AG08396 (cell line): ENCODE data around the gene COL11A1.
"Not testable (repeated sequence)": the region's sequence is repeated elsewhere in the genome, so short reads cannot be mapped to it uniquely, and the experiment has no call there.

ENCODE experiments used
- DNase-seq: peaks from one replicate; pipeline ENCODE4 v3.0.0; 2012; ENCODE audit warnings: low spot score, mixed read lengths

COL11A1 gene

GRCh38 chr1:103108376-103109150 lies at the start of gene COL11A1:
COL11A1 (minus strand) TSS chr1:103108522; CDS start chr1:103108178, 344 bp downstream.
- peak; percentile 4 for DNase-seq

DNA sequence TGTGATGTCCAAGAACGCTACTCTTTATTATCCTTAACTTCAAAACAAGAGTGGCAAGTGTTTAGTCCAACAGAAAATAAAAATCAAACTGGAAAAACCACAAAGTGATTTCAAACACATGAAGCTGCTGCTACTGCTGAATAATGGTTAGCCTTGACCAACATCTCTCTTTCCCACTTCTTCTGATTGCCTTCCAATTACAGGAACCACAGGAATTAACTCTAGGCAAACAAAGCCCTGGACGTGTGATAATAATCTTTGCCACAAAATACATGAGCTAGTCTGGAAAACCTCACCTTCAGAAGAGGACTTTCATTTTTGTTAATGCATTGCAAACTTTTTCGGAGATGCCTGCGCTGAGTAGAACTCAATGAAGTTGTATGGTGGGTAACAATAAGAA lies 48.6 kb upstream of the COL11A1 start:
- no peak for DNase-seq

DNA sequence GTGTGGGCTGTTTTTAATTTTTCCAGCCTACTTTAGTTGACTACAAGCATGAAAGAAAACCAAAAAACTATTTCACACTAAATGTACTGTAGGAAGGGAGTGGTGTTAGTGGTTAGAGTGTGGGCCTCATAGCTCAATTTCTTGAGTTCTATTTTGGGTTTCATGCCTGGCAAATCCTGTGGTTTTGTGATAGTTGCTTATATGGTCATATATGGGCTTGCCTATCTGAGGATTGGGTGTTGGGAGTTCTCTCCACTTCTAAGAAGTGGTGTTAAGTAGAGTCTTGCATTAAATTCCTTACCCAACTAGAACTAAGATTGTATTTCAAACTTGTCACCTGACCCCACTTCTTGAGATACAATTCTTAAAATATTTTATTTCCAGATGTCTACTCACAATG lies 37.8 kb upstream of the COL11A1 start:
- DNase-seq, result no peak

DNA sequence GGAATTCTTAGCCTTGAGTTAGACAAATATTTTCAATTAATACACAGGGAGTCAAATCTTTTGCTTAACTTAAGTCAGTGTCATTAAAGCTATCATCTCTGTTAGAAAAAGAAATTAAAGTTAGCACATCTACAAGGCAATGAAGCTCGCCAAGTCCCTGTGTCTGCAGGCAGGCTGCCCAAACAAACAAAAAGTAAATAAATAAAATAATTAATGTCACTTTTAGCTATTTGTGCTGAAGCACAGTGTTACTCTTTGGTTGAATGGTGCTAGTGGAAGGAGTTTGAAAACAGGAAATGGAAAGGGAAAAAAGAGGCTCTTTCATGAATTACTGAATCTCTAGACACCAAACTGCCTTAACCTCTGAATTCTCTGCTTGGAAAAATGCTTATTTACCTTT lies 37.1 kb upstream of the COL11A1 start:
- DNase-seq, result no peak

- no peak for DNase-seq
Measured at GRCh38 chr1:103144681-103145080, 36.4 kb upstream of the COL11A1 start.

DNA sequence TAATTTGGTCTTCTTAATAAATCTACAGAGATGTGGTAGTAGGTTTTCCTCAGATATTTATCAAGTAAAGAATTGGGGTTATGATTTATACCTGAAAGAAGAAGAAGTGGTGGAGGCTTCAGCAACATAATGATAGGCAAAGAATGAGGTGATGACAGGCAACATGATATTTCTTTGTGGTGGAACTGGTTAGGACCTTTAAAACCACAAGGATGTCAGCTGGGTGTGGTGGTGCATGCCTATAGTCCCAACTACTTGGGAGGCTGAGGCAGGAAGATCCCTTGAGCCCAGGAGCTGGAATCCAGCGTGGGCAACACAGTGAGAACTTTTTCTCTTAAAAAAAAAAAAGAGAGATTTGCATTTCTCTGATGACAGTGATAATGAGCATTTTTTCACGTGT lies 34.1 kb upstream of the COL11A1 start:
- DNase-seq, result no peak

DNA sequence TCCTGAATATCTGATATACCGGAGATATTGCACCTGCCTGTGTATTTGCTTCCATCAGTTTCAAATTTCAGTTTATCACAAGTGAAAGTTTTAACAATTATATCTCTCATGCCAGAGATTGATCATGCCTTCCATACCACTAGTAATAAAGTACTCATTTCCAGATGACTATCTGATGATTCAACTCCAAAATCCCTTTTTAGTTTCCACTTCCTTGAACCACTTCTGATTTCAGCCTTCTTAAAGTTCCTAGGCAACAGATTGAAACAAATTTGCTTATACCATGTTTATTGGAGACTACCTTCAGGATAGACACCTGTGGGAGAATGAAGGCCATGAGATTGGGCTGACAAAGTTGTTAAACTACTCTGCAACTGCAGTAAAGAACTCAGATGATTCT lies 21.5 kb upstream of the COL11A1 start:
- no peak for DNase-seq

DNA sequence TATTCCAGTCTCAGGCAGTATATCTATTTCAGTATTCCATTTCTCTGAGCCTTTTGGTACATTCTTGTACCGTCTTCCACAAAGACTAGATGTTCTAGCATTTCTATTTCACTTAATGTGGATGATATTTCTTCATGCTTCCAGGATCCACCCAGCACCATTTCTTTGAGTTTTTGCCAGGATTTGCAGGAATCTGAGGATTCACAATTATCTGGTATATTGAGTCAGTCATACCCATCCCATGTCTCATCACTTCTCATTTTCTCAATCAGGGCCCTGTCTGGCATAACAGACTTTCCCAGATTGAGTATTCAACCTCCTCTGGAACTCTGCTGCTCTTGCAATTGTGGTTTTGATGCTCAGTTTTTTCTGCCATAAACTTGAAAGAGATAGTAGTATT lies 20.9 kb upstream of the COL11A1 start:
- DNase-seq, result peak; percentile 18

DNA sequence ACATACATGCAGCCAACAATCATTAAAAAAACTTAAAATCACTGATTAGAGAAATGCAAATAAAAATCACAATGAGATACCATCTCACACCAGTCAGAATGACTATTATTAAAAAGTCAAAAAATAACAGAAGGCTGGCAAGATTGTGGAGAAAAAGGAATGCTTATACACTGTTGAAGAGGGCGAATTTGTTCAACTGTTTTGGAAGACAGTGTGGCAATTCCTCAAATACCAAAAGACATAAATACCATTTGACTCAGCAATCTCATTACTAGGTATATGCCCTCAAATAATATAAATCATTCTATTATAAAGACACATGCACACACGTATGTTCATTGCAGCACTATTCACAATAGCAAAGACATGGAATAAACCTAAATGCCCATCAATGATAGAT lies 19.9 kb upstream of the COL11A1 start:
- not testable (repeated sequence) for DNase-seq

GRCh38 chr1:103125219-103125618 lies 16.9 kb upstream of the COL11A1 start:
- DNase-seq, result no peak

GRCh38 chr1:103122983-103123720 lies 14.8 kb upstream of the COL11A1 start:
- DNase-seq, result no peak

GRCh38 chr1:103120981-103121380 lies 12.7 kb upstream of the COL11A1 start:
- no peak for DNase-seq

DNA sequence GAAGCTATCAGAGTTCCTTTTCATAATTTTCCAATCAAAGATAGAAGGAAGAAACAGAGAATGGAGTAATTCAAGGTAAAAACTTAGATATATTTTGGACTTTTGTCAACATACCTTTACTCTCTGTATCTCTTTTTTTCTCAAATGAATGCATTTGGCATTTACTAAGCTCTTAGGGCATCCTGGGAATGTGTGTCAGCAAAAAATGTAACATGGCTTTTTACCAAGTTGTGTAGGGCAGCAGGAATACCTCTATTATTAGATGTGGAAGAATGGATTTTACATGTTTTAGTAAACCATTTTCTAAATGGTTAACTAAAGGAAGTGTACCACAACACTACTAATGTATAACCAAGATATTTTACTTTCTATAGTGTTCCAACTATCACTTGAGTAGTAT lies 4.2 kb upstream of the COL11A1 start:
- DNase-seq, result no peak

DNA sequence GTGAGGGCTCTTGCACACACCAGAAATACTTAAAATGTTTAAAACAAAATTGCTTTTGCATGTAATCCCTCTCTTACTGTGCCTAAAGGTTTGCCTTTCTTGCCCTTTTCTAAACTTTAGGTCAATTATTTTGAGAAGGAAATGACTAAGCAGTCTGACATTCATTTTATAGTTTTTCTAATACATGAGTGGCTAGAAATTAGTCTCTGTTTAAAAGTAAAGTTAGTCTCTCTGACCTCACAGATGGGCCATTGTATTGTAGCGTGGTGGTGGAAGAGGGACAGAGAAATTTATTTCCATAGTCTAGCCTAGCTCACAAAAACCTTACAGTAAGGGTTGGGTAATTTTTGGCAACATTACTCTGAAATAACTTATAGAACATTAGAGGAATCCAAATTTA lies 3.6 kb upstream of the COL11A1 start:
- no peak for DNase-seq

- no peak for DNase-seq
Measured at GRCh38 chr1:103110701-103111100, 2.4 kb upstream of the COL11A1 start.

GRCh38 chr1:103109311-103109920 lies 1.1 kb upstream of the COL11A1 start:
- DNase-seq, result no peak

GRCh38 chr1:103107741-103108375 lies 464 bp downstream of the COL11A1 start:
- DNase-seq, result no peak

DNA sequence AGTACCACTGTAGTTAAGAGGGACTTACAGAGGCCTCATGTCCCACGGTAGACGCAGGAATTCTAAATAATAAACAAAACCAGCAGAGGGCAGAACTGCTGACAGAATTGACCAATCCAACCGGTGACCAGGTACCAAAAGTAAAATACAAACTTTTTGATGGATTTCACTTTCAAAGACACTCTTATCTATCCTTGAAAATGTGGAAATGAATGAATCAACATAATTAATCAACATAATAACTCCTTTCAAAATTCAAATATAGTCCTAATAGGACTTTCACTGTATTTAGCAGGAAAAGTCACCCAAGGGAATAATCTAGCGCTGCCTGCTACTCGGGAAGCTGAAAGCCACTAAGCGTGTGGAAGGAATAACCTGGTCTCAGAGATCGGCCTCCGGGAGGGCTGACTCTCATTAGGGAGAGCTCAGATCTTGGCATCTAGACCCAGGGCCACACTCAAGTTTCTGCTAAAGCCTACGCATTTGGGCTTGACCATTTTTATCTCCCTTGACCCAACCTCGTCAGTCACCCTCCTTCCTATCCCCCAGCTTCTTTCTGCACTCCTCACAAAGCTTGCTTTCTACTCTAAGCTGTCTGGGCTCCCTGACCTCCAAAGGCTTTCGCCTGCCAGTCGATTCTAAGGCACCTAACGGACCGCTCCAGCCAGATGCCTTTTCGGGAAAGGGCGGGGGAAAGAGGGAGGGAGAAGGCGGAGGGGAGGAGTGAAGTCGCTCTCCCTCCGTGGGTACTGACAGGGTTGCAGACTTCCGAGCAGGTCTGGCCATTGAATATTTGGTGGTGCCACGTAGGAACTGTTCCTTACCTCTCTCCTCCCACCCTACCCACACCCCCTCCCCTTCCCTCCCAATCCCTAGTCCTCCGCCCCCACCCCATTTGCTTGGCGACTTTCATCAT lies 1.6 kb downstream of the COL11A1 start:
- DNase-seq, result peak; percentile 66

- no peak for DNase-seq
Measured at GRCh38 chr1:103101399-103101798, 6.9 kb downstream of the COL11A1 start.

- no peak for DNase-seq
Measured at GRCh38 chr1:103089221-103089620, 19.1 kb downstream of the COL11A1 start.

DNA sequence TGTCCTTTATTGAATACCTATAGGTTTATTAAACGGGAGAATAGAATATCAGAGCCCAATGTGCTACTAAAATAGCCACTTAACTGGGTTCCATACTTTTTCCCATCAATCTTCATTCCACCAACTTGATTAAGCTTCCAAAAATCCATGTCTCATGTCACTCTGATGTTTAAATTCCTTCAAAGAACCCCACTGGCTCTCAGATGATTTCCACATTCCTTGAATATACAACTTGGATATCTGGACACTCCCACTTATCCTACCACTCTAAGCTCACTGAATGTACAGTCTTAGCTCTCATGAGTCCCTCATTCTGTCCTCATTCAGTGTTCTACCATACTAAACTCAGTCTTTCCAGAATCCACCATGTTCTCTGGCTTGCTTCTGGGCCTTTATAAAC lies 21.1 kb downstream of the COL11A1 start:
- DNase-seq, result no peak

DNA sequence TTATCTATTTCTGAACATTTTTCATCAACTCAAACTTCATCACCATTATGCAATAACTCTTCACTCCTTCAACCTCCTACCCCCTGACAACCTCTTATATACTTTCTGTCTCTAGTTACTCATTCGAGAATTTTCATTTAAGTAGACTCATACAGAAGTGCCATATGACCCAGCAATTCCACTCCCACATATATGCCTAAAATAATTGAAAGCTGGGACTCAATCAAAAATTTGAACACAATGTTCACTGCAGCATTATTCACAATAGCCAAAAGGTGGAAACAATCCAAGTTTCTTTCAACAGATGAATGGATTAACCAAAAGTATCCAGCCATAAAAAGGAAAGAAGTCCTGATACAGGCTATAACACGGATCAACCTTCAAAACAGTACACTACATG lies 24.1 kb downstream of the COL11A1 start:
- no peak for DNase-seq
